ENCODE data around the gene CRIP1.

Gene CRIP1

GRCh38 chr14:105480807-105481801, 5.6 kb upstream of the CRIP1 start:
- DNase-seq (ENCODE audit: low read depth) = no peak

GRCh38 chr14:105481886-105482457, 4.7 kb upstream of the CRIP1 start:
- DNase-seq (ENCODE audit: low read depth) = peak; percentile 65

- DNase-seq (ENCODE audit: low read depth) = no peak
Observed at GRCh38 chr14:105482486-105483110, 4.1 kb upstream of the CRIP1 start.

- DNase-seq (ENCODE audit: low read depth) = no peak
Observed at GRCh38 chr14:105483300-105484068, 3.2 kb upstream of the CRIP1 start.

GRCh38 chr14:105484069-105484996, 2.4 kb upstream of the CRIP1 start:
- no peak for DNase-seq (ENCODE audit: low read depth)

GRCh38 chr14:105484997-105485393, 1.7 kb upstream of the CRIP1 start:
- no peak for DNase-seq (ENCODE audit: low read depth)

GRCh38 chr14:105485739-105486162, 935 bp upstream of the CRIP1 start:
- no peak for DNase-seq (ENCODE audit: low read depth)

GRCh38 chr14:105486974-105487448, 325 bp downstream of the CRIP1 start:
- no peak for DNase-seq (ENCODE audit: low read depth)

- DNase-seq (ENCODE audit: low read depth) = no peak
Observed at GRCh38 chr14:105487449-105487985, 831 bp downstream of the CRIP1 start.

GRCh38 chr14:105487986-105488777, 1.5 kb downstream of the CRIP1 start:
- no peak for DNase-seq (ENCODE audit: low read depth)

- DNase-seq (ENCODE audit: low read depth) = no peak
Observed at GRCh38 chr14:105488781-105489541, 2.3 kb downstream of the CRIP1 start.

GRCh38 chr14:105489542-105490266, 3.0 kb downstream of the CRIP1 start:
- no peak for DNase-seq (ENCODE audit: low read depth)

GRCh38 chr14:105490267-105490571, 3.5 kb downstream of the CRIP1 start:
- no peak for DNase-seq (ENCODE audit: low read depth)

- DNase-seq (ENCODE audit: low read depth) = peak; percentile 98
Observed at GRCh38 chr14:105490572-105491365, 4.1 kb downstream of the CRIP1 start, which contains the start of gene TEDC1. Gene TEDC1, plus strand, starts transcription at chr14:105491246. Its CDS starts 130 bp downstream, at chr14:105491376.

GRCh38 chr14:105491366-105491973, 4.8 kb downstream of the CRIP1 start:
- peak; percentile 68 for DNase-seq (ENCODE audit: low read depth)

- DNase-seq (ENCODE audit: low read depth) = no peak
Observed at GRCh38 chr14:105492031-105492970, 5.6 kb downstream of the CRIP1 start.
